ENCODE data around the gene IFITM10. TPM values are rescaled to one million over a fixed set of nuclear protein-coding genes. Genes with fewer than 3 reads are reported as not detected.

IFITM10 gene
- total and polyA plus RNA-seq, 2 donors (not counting 1 experiment from before 2014, with no cell fraction given): 0.15 to 0.50 TPM

DNA sequence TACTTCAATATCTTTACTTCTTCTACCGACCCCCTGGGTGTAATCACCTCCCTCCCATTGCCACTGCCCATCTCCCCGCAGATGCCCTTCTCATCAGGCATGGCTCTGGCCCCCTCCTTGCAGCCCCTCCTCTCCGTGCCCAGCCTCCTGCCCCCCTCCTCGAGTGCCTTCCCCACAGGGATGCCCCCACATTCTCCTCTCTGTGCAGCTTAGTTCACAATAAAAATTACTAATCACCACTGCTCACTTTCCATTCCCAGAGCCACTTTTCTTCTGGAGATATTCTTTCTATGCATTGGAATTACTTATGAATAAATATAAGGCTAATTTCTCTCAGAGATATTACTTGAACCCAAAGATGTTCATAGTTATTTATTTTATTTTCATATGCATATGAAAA lies 22.1 kb downstream of the IFITM10 start:
- H4K20me1 ChIP-seq (ENCODE audit: control insufficient read depth, extremely low read depth, insufficient read depth, low read length): no peaks in the 10 kb centered on the region
- H2AFZ ChIP-seq (ENCODE audit: low read length): no peak overlapping the region
- H3K79me2 ChIP-seq (ENCODE audit: control insufficient read depth, insufficient read depth, low read length): no peaks in the 10 kb centered on the region
- H3K9ac ChIP-seq (ENCODE audit: insufficient read depth, low read length): no peak overlapping the region
- no peak overlapping the region for H3K4me3 ChIP-seq (replicated peaks in 1 of 4; ENCODE audit: control extremely low read depth in 1 of 4, insufficient read depth in 1 of 4, low read depth in 3 of 4, low read length in 4 of 4)
- no peaks in the 10 kb centered on the region for H3K36me3 ChIP-seq (ENCODE audit: control insufficient read depth, insufficient read depth, low read length)
- H3K27ac ChIP-seq (ENCODE audit: insufficient read depth, low read length): no peak overlapping the region
- no peak overlapping the region for H3K4me2 ChIP-seq (ENCODE audit: extremely low read depth, insufficient read depth, low read length)
- peaks cover 3% of the 10 kb centered on the region for H3K27me3 ChIP-seq (ENCODE audit: control insufficient read depth, insufficient read depth, low read length)
- no peak for TF ChIP-seq EZH2 (IDR thresholded peaks at IDR 0.05; ENCODE audit: low read length, missing control alignments)
- TF ChIP-seq CTCF (conservative IDR thresholded peaks at IDR 0.05 in 1 of 2, IDR thresholded peaks at IDR 0.05 in 1 of 2; ENCODE audit: low read depth in 1 of 2, low read length in 2 of 2): no peak
- no peaks in the 10 kb centered on the region for H3K9me3 ChIP-seq (ENCODE audit: control insufficient read depth, insufficient read depth, low read depth, low read length)
- no peak for DNase-seq (ENCODE audit: low read depth in 2 of 2)
- no peaks in the 10 kb centered on the region for H3K4me1 ChIP-seq (ENCODE audit: control insufficient read depth, extremely low read depth, insufficient read depth, low read length)

- no peaks in the 10 kb centered on the region for H3K79me2 ChIP-seq (ENCODE audit: control insufficient read depth, insufficient read depth, low read length)
- H3K4me3 ChIP-seq (replicated peaks in 1 of 4; ENCODE audit: control extremely low read depth in 1 of 4, insufficient read depth in 1 of 4, low read depth in 3 of 4, low read length in 4 of 4): no peak overlapping the region
- no peak overlapping the region for H3K27ac ChIP-seq (ENCODE audit: insufficient read depth, low read length)
- DNase-seq (ENCODE audit: low read depth in 2 of 2): no peak
- no peak overlapping the region for H3K9ac ChIP-seq (ENCODE audit: insufficient read depth, low read length)
- peaks cover 3% of the 10 kb centered on the region for H3K27me3 ChIP-seq (ENCODE audit: control insufficient read depth, insufficient read depth, low read length)
- no peaks in the 10 kb centered on the region for H3K4me1 ChIP-seq (ENCODE audit: control insufficient read depth, extremely low read depth, insufficient read depth, low read length)
- H2AFZ ChIP-seq (ENCODE audit: low read length): no peak overlapping the region
- H3K9me3 ChIP-seq (ENCODE audit: control insufficient read depth, insufficient read depth, low read depth, low read length): no peaks in the 10 kb centered on the region
- H4K20me1 ChIP-seq (ENCODE audit: control insufficient read depth, extremely low read depth, insufficient read depth, low read length): no peaks in the 10 kb centered on the region
- H3K4me2 ChIP-seq (ENCODE audit: extremely low read depth, insufficient read depth, low read length): no peak overlapping the region
- TF ChIP-seq CTCF (conservative IDR thresholded peaks at IDR 0.05 in 1 of 2, IDR thresholded peaks at IDR 0.05 in 1 of 2; ENCODE audit: low read depth in 1 of 2, low read length in 2 of 2): no peak
- no peak for TF ChIP-seq EZH2 (IDR thresholded peaks at IDR 0.05; ENCODE audit: low read length, missing control alignments)
- no peaks in the 10 kb centered on the region for H3K36me3 ChIP-seq (ENCODE audit: control insufficient read depth, insufficient read depth, low read length)
Observed at GRCh38 chr11:1727861-1728260, 22.5 kb downstream of the IFITM10 start.

- H3K9me3 ChIP-seq (ENCODE audit: control insufficient read depth, insufficient read depth, low read depth, low read length): no peaks in the 10 kb centered on the region
- no peaks in the 10 kb centered on the region for H3K4me1 ChIP-seq (ENCODE audit: control insufficient read depth, extremely low read depth, insufficient read depth, low read length)
- H3K9ac ChIP-seq (ENCODE audit: insufficient read depth, low read length): no peak overlapping the region
- peaks cover under 1% of the 10 kb centered on the region for H3K27me3 ChIP-seq (ENCODE audit: control insufficient read depth, insufficient read depth, low read length)
- H3K4me2 ChIP-seq (ENCODE audit: extremely low read depth, insufficient read depth, low read length): no peak overlapping the region
- DNase-seq (ENCODE audit: low read depth in 2 of 2): no peak
- no peak overlapping the region for H3K4me3 ChIP-seq (replicated peaks in 1 of 4; ENCODE audit: control extremely low read depth in 1 of 4, insufficient read depth in 1 of 4, low read depth in 3 of 4, low read length in 4 of 4)
- no peak overlapping the region for H3K27ac ChIP-seq (ENCODE audit: insufficient read depth, low read length)
- no peaks in the 10 kb centered on the region for H3K36me3 ChIP-seq (ENCODE audit: control insufficient read depth, insufficient read depth, low read length)
- H3K79me2 ChIP-seq (ENCODE audit: control insufficient read depth, insufficient read depth, low read length): no peaks in the 10 kb centered on the region
- no peak overlapping the region for H2AFZ ChIP-seq (ENCODE audit: low read length)
- TF ChIP-seq CTCF (conservative IDR thresholded peaks at IDR 0.05 in 1 of 2, IDR thresholded peaks at IDR 0.05 in 1 of 2; ENCODE audit: low read depth in 1 of 2, low read length in 2 of 2) (no peak), EZH2 (IDR thresholded peaks at IDR 0.05; ENCODE audit: low read length, missing control alignments) (no peak)
- H4K20me1 ChIP-seq (ENCODE audit: control insufficient read depth, extremely low read depth, insufficient read depth, low read length): no peaks in the 10 kb centered on the region
Observed at GRCh38 chr11:1727096-1727690, 23.2 kb downstream of the IFITM10 start.

All from fibroblast of lung (primary cell).